SK-N-SH (cell line): ENCODE measurements around the gene MEF2C. TPM values are rescaled to one million over a fixed set of nuclear protein-coding genes. Genes with fewer than 3 reads are reported as not detected.

ENCODE experiments used
- CTCF ChIA-PET: fragments of 300-600, 350-600 bp; formaldehyde crosslinking; extraction: SDS; loops from one replicate; lab custom pipeline; 2021; lab: Yijun Ruan, JAX
- POLR2A ChIA-PET: fragments of 350-600 bp; sonication (Branson Sonifier 250); formaldehyde crosslinking; extraction: SDS; loops from one replicate; lab custom pipeline; 2020; ENCODE audit warnings: antibody characterized with exemption, inconsistent platforms; lab: Yijun Ruan, JAX
- DNase-seq: peaks from one replicate; pipeline ENCODE4 v3.0.0; 2012
- H2AFZ ChIP-seq: fragments of 200-600 bp; sonication (generic); 2 replicates; pipeline ENCODE4 v1.8.1; 2016; ENCODE audit warnings: antibody characterized with exemption, mild to moderate bottlenecking, low read depth
- H3F3A ChIP-seq: fragments of 200-600 bp; sonication (generic); replicated peaks from 2 replicates; pipeline ENCODE3; 2016; ENCODE audit warnings: antibody characterized with exemption, mild to moderate bottlenecking; ENCODE audit not compliant: insufficient read depth
- H3K27ac ChIP-seq, 2 experiments: fragments of 200-500 bp in 1 of 2; fragments of 200-600 bp in 1 of 2; sonication (Bioruptor generic) in 1 of 2; sonication (generic), shearing (Covaris generic) in 1 of 2; 2 replicates each; pipeline versions ENCODE4 v1.5.1 to v1.6.1; 2014 to 2016; ENCODE audit warnings: low read depth in 2 of 2, inconsistent platforms in 1 of 2, low read length in 1 of 2, mild to moderate bottlenecking in 1 of 2, mixed read lengths in 1 of 2
- H3K27me3 ChIP-seq: fragments of 200-600 bp; sonication (generic), shearing (Covaris generic); 2 replicates; pipeline ENCODE4 v1.6.1; 2016; ENCODE audit warnings: mixed run types; ENCODE audit not compliant: insufficient read depth
- H3K36me3 ChIP-seq, 2 experiments: fragments of 200-500 bp in 1 of 2; fragments of 200-600 bp in 1 of 2; sonication (Bioruptor generic) in 1 of 2; sonication (generic) in 1 of 2; replicated peaks in 1 of 2; 2 replicates each; pipeline versions ENCODE3 to v1.5.1; 2014 to 2016; ENCODE audit warnings: low read length in 1 of 2, mild to moderate bottlenecking in 1 of 2; ENCODE audit not compliant: insufficient read depth in 2 of 2, control insufficient read depth in 1 of 2
- H3K4me1 ChIP-seq, 2 experiments: fragments of 200-500 bp in 1 of 2; fragments of 200-600 bp in 1 of 2; sonication (Bioruptor generic) in 1 of 2; sonication (generic), shearing (Covaris generic) in 1 of 2; 2 replicates each; pipeline versions ENCODE4 v1.5.1 to v1.6.1; 2014 to 2016; ENCODE audit warnings: low read depth in 1 of 2, low read length in 1 of 2, mixed run types in 1 of 2; ENCODE audit not compliant: insufficient read depth in 2 of 2, control insufficient read depth in 1 of 2
- H3K4me2 ChIP-seq: fragments of 200-600 bp; sonication (generic), shearing (Covaris generic); 2 replicates; pipeline ENCODE4 v1.6.1; 2017; ENCODE audit warnings: mixed run types
- H3K4me3 ChIP-seq, 2 experiments: fragments of 200-500 bp in 1 of 2; fragments of 200-600 bp in 1 of 2; sonication (Bioruptor generic) in 1 of 2; sonication (generic), shearing (Covaris generic) in 1 of 2; 2 replicates each; pipeline versions ENCODE4 v1.5.1 to v1.8.1; 2014 to 2016; ENCODE audit warnings: low read depth in 2 of 2, inconsistent platforms in 1 of 2, low read length in 1 of 2, mild to moderate bottlenecking in 1 of 2, mixed read lengths in 1 of 2, moderate library complexity in 1 of 2
- H3K79me2 ChIP-seq: fragments of 200-600 bp; sonication (generic); 2 replicates; pipeline ENCODE4 v1.8.1; 2017; ENCODE audit warnings: mild to moderate bottlenecking; ENCODE audit not compliant: insufficient read depth
- H3K9ac ChIP-seq: fragments of 200-600 bp; sonication (generic); 2 replicates; pipeline ENCODE4 v1.6.1; 2017; ENCODE audit warnings: mixed run types
- H3K9me2 ChIP-seq: fragments of 200-600 bp; sonication (generic); 2 replicates; pipeline ENCODE4 v1.6.1; 2017; ENCODE audit warnings: mixed run types
- H3K9me3 ChIP-seq: fragments of 200-600 bp; sonication (generic); 2 replicates; pipeline ENCODE4 v1.6.1; 2017; ENCODE audit warnings: mixed run types, mild to moderate bottlenecking, moderate library complexity
- H4K20me1 ChIP-seq: fragments of 200-600 bp; sonication (generic); 2 replicates; pipeline ENCODE4 v1.6.1; 2017; ENCODE audit warnings: mild to moderate bottlenecking, mixed run types; ENCODE audit not compliant: insufficient read depth
- MAX ChIP-seq: IDR thresholded peaks from 2 replicates; pipeline ENCODE4 v1.4.0; 2012; ENCODE audit warnings: low read depth
- MEF2A ChIP-seq: IDR thresholded peaks from 2 replicates; pipeline ENCODE4 v1.4.0; 2012; ENCODE audit warnings: low read depth, borderline replicate concordance
- MXI1 ChIP-seq: IDR thresholded peaks from 2 replicates; pipeline ENCODE4 v1.6.1; 2012; ENCODE audit warnings: mild to moderate bottlenecking, low read depth, low read length, improper control_type of control experiment
- REST ChIP-seq: IDR thresholded peaks from 2 replicates; pipeline ENCODE4 v1.6.1; 2012; ENCODE audit warnings: mild to moderate bottlenecking, low read depth, low read length, moderate library complexity
- USF2 ChIP-seq: fragments of 150-350 bp; IDR thresholded peaks from 2 replicates; pipeline ENCODE4 v1.6.1; 2017; ENCODE audit warnings: antibody characterized with exemption, low read length, low read depth, borderline replicate concordance
- YY1 ChIP-seq: IDR thresholded peaks from 2 replicates; pipeline ENCODE4 v1.4.0; 2012; ENCODE audit warnings: low read depth, mild to moderate bottlenecking
- WGBS: methylation state at CpG from one replicate; pipeline ENCODE4 v1.1.6; 2017; ENCODE audit warnings: low lambda C conversion rate; 5-methylcytosine and 5-hydroxymethylcytosine counted together
- polyA plus RNA-seq, 3 experiments: library from polyadenylated mRNA; depleted of rRNA; stranded (reverse); fragments of >200 nt; gene quantifications; 2 replicates each; pipeline ENCODE4 v1.2.3, GENCODE V29; 2012

MEF2C gene
- polyA plus RNA-seq, 1 of the 3 experiments (the other 2 are of a cell fraction), result 1.2 TPM

GRCh38 chr5:88695232-88695631, 187.8 kb downstream of the MEF2C start:
- Histone ChIP-seq H3F3A (no peaks in the 10 kb centered on the region), H3K9me3 (no peaks in the 10 kb centered on the region), H3K4me3 (no peak overlapping the region), H2AFZ (no peak overlapping the region), H3K79me2 (no peaks in the 10 kb centered on the region), H3K9ac (no peak overlapping the region), H4K20me1 (no peaks in the 10 kb centered on the region), H3K9me2 (no peaks in the 10 kb centered on the region), H3K36me3 (no peaks in the 10 kb centered on the region), H3K4me1 (peaks cover 5 to 14% of the 10 kb centered on the region in 2 experiments; a peak in 1 of 4 replicates), H3K27me3 (peaks cover 62% of the 10 kb centered on the region), H3K27ac (no peak overlapping the region), H3K4me2 (no peak overlapping the region)
- ChIA-PET CTCF (interaction anchor here (1.1 to 4.5 kb wide), 7 partner anchors 9 to 914 kb away, joined by 3 to 22 read pairs (median 6); no protein-coding TSS in a partner anchor), POLR2A (interaction anchor here (0.5 kb wide), 1 partner anchor 1183 kb away, joined by 4 read pairs; no protein-coding TSS in a partner anchor)
- WGBS, result 16% methylated on average over 15 of the region's 19 CpGs
- TF ChIP-seq YY1 (no peak), MAX (no peak)
- no peak for DNase-seq

GRCh38 chr5:88694023-88694679, 188.8 kb downstream of the MEF2C start:
- Histone ChIP-seq H3K9ac (no peak overlapping the region), H3K4me3 (no peak overlapping the region), H2AFZ (no peak overlapping the region), H3K4me2 (no peak overlapping the region), H3K4me1 (peaks cover 5 to 14% of the 10 kb centered on the region in 2 experiments; a peak in 1 of 4 replicates), H3K27ac (no peak overlapping the region), H4K20me1 (no peaks in the 10 kb centered on the region), H3K79me2 (no peaks in the 10 kb centered on the region), H3K9me3 (no peaks in the 10 kb centered on the region), H3F3A (no peaks in the 10 kb centered on the region), H3K9me2 (no peaks in the 10 kb centered on the region), H3K36me3 (no peaks in the 10 kb centered on the region), H3K27me3 (peaks cover 72% of the 10 kb centered on the region)
- TF ChIP-seq MXI1 (no peak), USF2 (no peak), MEF2A (no peak), YY1 (no peak), REST (no peak)
- CTCF ChIA-PET, result interaction anchor here (1.4 to 5.9 kb wide), 5 partner anchors 9 to 914 kb away, joined by 3 to 83 read pairs (median 22); no protein-coding TSS in a partner anchor
- no peak for DNase-seq
- POLR2A ChIA-PET, result no interaction called here
- 14% methylated on average over 28 of the region's 28 CpGs for WGBS
